HG02852 (cell line): ENCODE results near the gene TCF23.
"Not testable (repeated sequence)": the region's sequence is repeated elsewhere in the genome, so short reads cannot be mapped to it uniquely, and the experiment has no call there.

Source experiments
- ATAC-seq: cut with Tn5 transposase; IDR thresholded peaks from one replicate; pipeline ENCODE4 v1.9.1; 2021; ENCODE audit warnings: mild to moderate bottlenecking, moderate library complexity; ENCODE audit not compliant: unreplicated experiment

Gene TCF23

DNA sequence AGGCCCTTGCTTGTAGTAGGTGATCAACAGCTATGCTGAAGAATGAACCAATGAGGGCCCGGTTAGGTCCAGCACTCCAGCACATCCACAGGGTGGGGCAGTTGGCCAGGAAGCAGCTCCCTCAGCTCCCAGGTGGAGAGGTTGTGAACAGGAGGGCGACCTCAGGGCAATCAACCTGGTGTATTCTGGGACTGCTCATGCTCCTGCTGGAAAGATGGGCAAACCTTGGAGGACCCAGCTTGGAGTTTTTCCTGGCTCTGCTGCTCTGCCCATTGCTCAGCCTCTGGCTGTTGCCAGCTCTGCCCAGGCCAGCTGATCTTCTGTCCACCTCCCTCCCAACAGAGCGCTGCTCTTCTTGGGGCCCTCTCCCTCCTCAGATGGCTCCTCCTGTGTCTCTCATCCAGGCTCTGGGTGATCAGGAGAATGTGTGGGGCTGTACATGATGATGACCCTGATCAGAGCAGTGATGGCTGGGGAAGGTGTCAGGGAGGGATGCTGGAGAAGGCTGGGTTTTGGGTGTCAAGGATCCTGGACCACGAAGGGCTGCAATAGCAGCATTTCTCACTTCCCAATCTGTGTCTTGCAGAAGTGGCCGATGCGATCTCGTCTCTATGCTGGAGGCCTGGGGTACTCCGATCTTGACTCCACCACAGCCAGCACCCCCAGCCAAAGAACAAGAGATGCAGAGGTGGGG is 3.4 kb downstream of the TCF23 start:
- ATAC-seq: no peak

- ATAC-seq: no peak
These were observed 4.1 kb downstream of the TCF23 start for GRCh38 chr2:27152796-27153464.

GRCh38 chr2:27154488-27154887 is 5.7 kb downstream of the TCF23 start:
- ATAC-seq: no peak

GRCh38 chr2:27155069-27155520 is 6.3 kb downstream of the TCF23 start:
- no peak for ATAC-seq

DNA sequence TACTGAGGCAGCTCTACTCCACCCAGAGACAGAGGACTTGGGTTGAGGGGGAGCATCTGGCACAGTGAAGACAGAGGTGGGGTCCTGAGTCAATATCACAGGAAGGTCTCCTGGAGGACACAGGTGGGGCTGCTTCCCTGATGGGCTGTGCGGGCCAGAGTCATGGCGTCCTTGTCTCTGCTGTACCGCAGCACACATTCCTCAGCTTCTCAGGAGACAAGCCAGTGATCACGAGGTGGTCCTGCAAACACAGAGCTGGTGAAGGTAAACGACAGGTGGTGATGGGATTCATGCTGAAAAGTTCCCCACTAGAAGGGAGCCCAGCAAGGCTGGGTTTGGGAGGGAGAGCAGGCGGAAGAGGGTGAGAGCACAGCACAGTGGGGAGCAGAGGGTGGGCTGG is 9.7 kb downstream of the TCF23 start:
- no peak for ATAC-seq

DNA sequence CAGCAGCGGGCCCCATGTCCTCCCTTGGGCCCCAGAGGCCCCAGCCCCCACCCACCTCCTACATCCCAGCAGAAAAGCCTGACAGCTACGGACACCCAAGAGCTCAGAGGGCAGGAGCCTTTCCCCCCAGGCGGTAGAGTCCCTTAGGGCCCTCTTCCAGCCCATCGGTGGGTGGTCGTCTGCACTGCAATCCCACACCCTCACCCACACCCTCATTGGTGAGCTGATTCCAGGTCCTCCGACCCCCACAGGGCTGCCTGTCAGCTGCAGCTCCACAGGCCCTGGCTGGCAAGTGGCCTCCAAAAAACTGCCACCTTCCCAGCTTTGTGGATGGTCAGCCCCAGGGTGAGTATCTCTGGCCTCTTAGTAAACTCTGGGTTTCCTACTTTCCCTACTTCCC is 10.5 kb downstream of the TCF23 start:
- ATAC-seq: no peak

DNA sequence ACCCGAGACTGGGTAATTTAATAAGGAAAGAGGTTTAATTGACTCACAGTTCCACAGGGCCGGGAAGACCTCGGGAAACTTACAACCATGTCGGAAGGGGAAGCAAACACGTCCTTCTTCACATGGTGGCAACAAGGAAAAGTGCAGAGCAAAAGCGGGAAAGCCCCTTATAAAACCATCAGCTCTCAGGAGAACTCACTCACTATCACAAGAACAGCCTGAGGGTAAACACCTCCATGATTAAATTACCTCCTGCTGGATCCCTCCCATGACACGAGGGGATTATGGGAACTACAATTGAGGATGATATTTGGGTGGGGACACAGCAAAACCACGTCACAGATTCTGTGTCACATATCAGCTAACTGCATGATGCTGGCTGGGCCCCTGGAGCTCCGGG is 11.4 kb downstream of the TCF23 start:
- no peak for ATAC-seq

- ATAC-seq: no peak
These were observed 13.6 kb downstream of the TCF23 start for GRCh38 chr2:27162151-27163121.

DNA sequence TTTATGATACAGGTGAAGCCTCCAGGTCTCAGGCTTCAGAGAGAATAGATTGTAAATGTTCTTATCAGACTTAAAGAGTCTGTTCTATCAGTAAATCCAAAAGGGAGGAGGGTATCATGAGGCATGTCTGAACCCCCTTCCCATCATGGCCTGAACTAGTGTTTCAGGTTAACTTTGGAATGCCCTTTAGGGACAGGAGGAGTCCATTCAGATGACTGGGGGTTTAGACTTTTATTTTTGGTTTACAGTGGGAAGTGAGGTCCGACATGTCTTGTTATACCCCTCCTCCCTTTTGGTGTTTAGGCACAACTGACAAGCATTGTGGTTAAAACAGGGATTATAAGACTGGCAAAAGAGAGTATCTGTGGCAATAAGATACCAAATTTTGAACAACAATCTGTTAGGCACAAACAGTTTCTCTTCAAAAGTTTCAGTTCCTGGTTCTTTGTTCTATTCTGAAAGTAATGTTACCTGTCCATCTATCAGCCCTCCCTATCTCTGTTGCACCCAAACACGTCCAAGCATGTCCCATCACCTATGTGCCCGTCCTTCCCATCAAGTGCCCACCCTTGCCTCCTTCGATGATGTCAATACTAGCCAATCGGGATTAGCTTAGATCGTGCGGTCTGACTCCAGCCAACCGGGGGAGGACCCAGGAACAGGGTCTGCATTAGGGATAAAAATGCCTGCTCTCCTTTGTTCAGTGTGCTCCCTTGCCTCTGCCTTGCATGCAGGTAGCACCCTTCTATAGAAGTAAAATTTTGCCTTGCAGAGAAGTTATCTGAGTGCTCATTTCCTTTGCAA is 16.4 kb downstream of the TCF23 start:
- no peak for ATAC-seq

- ATAC-seq: no peak
These were observed 22.0 kb downstream of the TCF23 start for GRCh38 chr2:27170581-27171337.

- no peak for ATAC-seq
These were observed 22.6 kb downstream of the TCF23 start for GRCh38 chr2:27171351-27171848.

DNA sequence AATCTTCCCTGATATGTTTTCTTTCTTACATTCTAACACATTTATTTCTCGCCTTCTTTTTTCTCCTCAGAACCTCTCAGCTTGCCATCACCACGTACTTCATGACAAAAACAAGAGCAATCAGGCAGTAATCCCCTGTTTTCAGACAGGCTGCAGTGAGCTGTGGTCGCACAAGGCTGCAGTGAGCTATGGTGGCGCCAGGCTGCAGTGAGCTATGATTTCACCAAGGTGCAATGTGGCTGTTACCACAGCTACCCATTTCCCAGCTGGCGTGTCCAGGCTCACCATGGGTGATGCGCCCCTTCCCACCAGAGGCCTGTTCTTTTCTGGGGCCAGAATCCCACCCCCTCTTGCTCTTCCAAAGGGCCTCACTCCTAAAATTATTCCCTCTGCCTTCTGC is 25.8 kb downstream of the TCF23 start:
- no peak for ATAC-seq

GRCh38 chr2:27175330-27175729 is 26.5 kb downstream of the TCF23 start:
- ATAC-seq: no peak

DNA sequence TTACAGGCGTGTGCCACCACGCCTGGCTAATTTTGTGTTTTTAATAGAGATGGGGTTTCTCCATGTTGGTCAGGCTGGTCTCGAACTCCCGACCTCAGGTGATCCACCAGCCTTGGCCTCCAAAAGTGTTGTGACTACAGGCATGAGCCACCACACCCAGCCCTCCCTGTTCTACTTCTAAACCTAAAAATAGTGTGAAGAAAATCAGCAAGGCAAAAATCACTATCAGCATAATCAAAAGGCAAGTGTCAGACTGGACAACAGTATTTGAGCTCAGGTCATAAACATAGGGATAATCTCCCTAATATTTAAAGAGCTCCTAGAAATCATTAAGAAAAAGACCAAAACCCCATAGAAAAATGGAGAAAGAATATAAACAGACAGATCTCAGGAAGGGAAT is 27.0 kb downstream of the TCF23 start:
- not testable (repeated sequence) for ATAC-seq

DNA sequence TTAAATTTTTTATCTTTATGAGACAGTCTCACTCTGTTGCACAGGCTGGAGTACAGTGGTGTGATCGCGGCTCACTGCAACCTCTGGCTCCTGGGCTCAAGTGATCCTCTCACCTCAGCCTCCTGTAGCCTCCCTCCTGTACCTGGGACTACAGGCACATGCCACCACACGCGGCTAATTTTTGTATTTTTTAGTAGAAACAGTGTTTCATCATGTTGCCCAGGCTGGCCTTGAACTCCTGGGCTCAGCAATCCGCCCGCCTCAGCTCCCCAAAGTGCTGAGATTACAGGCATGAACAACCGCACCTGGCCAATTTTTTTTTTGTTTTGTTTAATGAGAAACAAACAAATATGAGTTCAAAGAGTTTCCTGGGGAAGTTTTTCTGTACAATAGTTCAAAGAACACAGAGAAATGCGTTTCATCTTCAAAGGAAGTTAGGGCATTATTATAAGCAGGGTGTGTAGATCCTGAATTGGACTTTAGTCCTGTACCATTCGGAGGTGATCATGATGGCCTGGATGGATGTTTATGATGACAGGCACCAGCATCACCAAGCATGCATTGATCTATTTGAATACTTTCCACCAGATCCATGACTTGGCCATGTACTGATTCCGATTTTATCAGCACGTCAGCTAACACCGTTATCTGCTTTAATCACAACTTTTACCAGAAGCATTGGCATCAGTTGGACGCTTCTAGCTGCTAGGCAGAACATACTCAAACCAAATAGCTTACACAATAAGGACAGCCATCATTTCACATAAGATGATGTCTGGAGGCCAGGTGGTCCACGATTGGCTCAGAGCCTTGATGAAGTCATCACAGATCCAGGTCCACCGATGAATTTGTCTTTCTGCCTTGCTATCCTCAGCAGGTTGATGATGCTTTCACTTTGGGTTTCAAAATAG is 28.9 kb downstream of the TCF23 start:
- ATAC-seq: no peak

DNA sequence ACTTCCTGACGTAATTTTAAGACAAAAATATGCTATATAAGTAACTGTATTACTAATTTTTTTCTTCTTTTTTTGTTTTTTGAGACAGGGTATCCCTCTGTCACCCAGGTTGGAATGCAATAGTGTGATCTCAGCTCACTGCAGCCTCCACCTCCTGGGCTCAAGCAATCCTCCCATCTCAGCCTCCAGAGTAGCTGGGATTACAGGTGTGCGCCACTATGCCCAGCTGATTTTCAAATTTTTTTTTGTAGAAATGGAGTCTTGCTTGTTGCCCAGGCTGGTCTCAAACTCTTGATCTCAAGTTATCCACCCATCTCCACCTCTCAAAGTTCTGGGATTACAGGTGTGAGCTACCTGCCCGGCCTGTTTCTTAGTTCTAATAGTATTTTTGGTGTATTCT is 29.7 kb downstream of the TCF23 start:
- ATAC-seq: no peak

GRCh38 chr2:27179344-27180000 is 30.7 kb downstream of the TCF23 start:
- ATAC-seq: no peak

DNA sequence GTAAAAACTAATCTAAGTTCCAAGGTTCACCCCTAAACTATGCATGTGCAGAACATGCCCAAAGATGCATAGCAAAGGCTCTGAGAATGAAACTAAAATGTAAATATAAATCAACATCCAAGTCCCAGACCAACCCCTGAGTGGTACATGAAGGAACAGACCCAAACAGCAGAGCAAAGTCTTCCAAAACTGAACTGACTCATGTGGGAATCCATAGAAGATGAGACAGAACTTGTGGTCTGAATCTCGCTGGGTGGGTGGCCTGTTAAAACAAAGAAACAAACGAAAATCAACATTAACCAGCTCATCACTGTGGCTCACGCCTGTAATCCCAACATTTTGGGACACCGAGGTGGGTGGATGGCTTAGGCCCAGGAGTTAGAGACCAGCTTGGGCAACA is 33.5 kb downstream of the TCF23 start:
- no peak for ATAC-seq
